GM12878 (cell line): ENCODE data around the gene CTAG1B. TPM values are rescaled to one million over a fixed set of nuclear protein-coding genes. Genes with fewer than 3 reads are reported as not detected.
A peak's percentile ranks its signal among the peaks of the same experiment; 100 is the strongest.
"Not testable (repeated sequence)": the region's sequence is repeated elsewhere in the genome, so short reads cannot be mapped to it uniquely, and the experiment has no call there.

Experiments used
- ATAC-seq: fragments of 200-7000 bp; cut with Tn5 transposase; 3 replicates; pipeline ENCODE4 v1.9.1; 2020; ENCODE audit warnings: mild to moderate bottlenecking, moderate library complexity
- BruUV-seq: library from RNA; stranded (reverse); fragments of 400-500 nt; replicated peaks from 2 replicates; lab custom pipeline; 2021; lab: Mats Ljungman, UMichigan
- CTCF ChIA-PET: fragments of 300-600 bp; sonication (Branson Sonifier 250); formaldehyde crosslinking; extraction: SDS; loops from one replicate; lab custom pipeline; 2021; ENCODE audit warnings: inconsistent platforms; lab: Yijun Ruan, JAX
- POLR2A ChIA-PET: fragments of 350-600 bp; formaldehyde crosslinking; extraction: SDS; loops from one replicate; lab custom pipeline; 2021; ENCODE audit warnings: inconsistent platforms; lab: Charles Lee
- RAD21 ChIA-PET: fragments of 300-600 bp; sonication (Branson Sonifier 250); formaldehyde crosslinking; loops from one replicate; lab custom pipeline; 2023; ENCODE audit warnings: antibody characterized with exemption; ENCODE audit not compliant: unreplicated experiment; lab: Charles Lee
- SMC1A ChIA-PET: fragments of 300-600 bp; sonication (Branson Sonifier 250); formaldehyde crosslinking; loops from one replicate; lab custom pipeline; 2023; ENCODE audit not compliant: unreplicated experiment, uncharacterized antibody; lab: Charles Lee
- DNase-seq: peaks from one replicate; pipeline ENCODE4 v3.0.0-alpha.2; 2011; ENCODE audit warnings: low read depth, low spot score
- FAIRE-seq: peaks from 3 replicates; lab custom pipeline; 2011; peaks lifted over from hg19 to GRCh38; lab: Jason Lieb, UNC
- H2AFZ ChIP-seq: 2 replicates; pipeline ENCODE4 v1.6.0; 2011; ENCODE audit warnings: low read depth, low read length, control low read depth; ENCODE audit not compliant: control insufficient read depth
- H3K27ac ChIP-seq: 2 replicates; pipeline ENCODE4 v1.5.1; 2011; ENCODE audit warnings: control low read depth; ENCODE audit not compliant: control insufficient read depth, insufficient read depth
- H3K27me3 ChIP-seq, 2 experiments: replicated peaks in 1 of 2; 2 replicates each; pipeline versions ENCODE4 v1.6.0 to v1.6.1; 2011; ENCODE audit warnings: low read length in 1 of 2; ENCODE audit not compliant: control insufficient read depth in 2 of 2, insufficient read depth in 2 of 2
- H3K36me3 ChIP-seq, 2 experiments: 2 replicates each; pipeline ENCODE4 v1.5.1; 2011; ENCODE audit warnings: low read length in 1 of 2; ENCODE audit not compliant: control insufficient read depth in 2 of 2, insufficient read depth in 2 of 2
- H3K4me1 ChIP-seq: 2 replicates; pipeline ENCODE4 v1.6.1; 2011; ENCODE audit warnings: mild to moderate bottlenecking, low read length, moderate library complexity, mixed read lengths; ENCODE audit not compliant: control insufficient read depth, insufficient read depth
- H3K4me2 ChIP-seq: 2 replicates; pipeline ENCODE4 v1.6.0; 2011; ENCODE audit warnings: control low read depth; ENCODE audit not compliant: control insufficient read depth, insufficient read depth
- H3K4me3 ChIP-seq: fragments of 200-600 bp; sonication (generic); 2 replicates; pipeline ENCODE4 v1.5.1; 2016
- H3K79me2 ChIP-seq: 2 replicates; pipeline ENCODE4 v1.6.0; 2011; ENCODE audit warnings: low read length; ENCODE audit not compliant: control insufficient read depth, insufficient read depth
- H3K9ac ChIP-seq: 2 replicates; pipeline ENCODE4 v1.8.0; 2011; ENCODE audit warnings: low read length, control low read depth, mixed read lengths; ENCODE audit not compliant: control insufficient read depth, insufficient read depth
- H3K9me3 ChIP-seq: replicated peaks from 3 replicates; pipeline ENCODE4 v1.5.1; 2011; ENCODE audit warnings: mild to moderate bottlenecking, low read length; ENCODE audit not compliant: control insufficient read depth, insufficient read depth
- H4K20me1 ChIP-seq: 2 replicates; pipeline ENCODE4 v1.6.0; 2011; ENCODE audit not compliant: control insufficient read depth, insufficient read depth
- WGBS: methylation state at CpG from one replicate; pipeline ENCODE4 v1.1.6; 2016; ENCODE audit warnings: low lambda C conversion rate; ENCODE audit not compliant: insufficient replicate concordance, insufficient coverage; ENCODE audit errors: missing lambda C conversion rate; 5-methylcytosine and 5-hydroxymethylcytosine counted together
- in situ Hi-C: fragments of 300-500 bp; cut with MboI; formaldehyde crosslinking; loops from 9 replicates; pipeline ENCODE4 v1.14.3; 2018; ENCODE audit warnings: mixed read lengths
- intact Hi-C: fragments of 100-400 bp; cut with micrococcal nuclease; formaldehyde crosslinking; loops from one replicate; pipeline ENCODE4 v1.14.2; 2022; ENCODE audit not compliant: unreplicated experiment
- polyA plus RNA-seq, 11 experiments: library from polyadenylated mRNA; depleted of rRNA in 4 of 11; unstranded in 6 of 11; stranded (reverse) in 5 of 11; fragments of >200 nt; fragmentation: Nextera tagmentation in 4 of 11; fragmentation: Illumina TruSeq in 1 of 11; extraction: Ambion mirVana in 4 of 11; extraction: Trizol in 1 of 11; gene quantifications; 1 replicate in 1 of 11; 2 replicates in 10 of 11; pipeline versions ENCODE4 v1.2.1 to v1.2.3, GENCODE V29; 2011 to 2016; ENCODE audit warnings: inconsistent platforms in 2 of 11, missing spikeins in 2 of 11, low read depth in 1 of 11
- total RNA-seq, 4 experiments: library from RNA; depleted of rRNA in 3 of 4; stranded (reverse); fragments of >200 nt in 3 of 4; fragmentation: Illumina TruSeq in 1 of 4; extraction: Trizol in 1 of 4; gene quantifications; 2 replicates each; pipeline versions ENCODE4 v1.2.1 to v1.2.3, GENCODE V29; 2013 to 2021

CTAG1B gene
- total and polyA plus RNA-seq, 10 of the 15 experiments (the other 5 are each of a cell fraction or from before 2014, with no cell fraction given), result not detected

DNA sequence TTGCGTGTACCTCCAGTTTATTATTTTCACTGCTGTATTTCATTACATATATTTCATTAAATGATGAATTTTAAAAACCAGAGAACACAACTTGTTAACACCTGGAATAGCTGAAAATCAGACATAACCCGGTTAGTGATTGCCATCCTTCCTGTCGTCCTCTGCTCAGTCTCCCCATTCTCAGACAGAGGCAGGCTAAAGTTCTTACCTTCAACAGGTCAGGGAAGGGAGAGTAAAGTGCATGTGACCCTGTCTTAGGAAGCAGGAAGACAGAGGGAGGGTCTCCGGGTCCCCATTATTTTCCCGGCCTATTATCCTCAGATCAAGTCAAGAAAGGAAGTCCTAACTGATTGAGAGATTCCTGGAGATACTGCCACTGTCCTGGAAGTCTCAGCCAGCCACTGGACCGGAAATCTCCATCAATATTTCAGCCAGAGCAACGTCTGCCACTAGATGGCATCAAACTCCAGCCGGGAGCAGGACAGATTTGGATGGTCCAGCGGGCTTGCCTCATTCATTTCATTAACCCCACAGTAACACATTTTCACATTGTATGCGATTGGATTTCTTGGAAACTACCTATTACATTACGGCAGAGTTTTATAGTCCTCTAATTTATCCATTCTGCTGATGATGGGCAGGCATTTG is 1.8 kb upstream of the CTAG1B start:
- H3K27ac ChIP-seq, CTCF ChIA-PET, H3K36me3 ChIP-seq, H3K9ac ChIP-seq, H3K4me1 ChIP-seq, BruUV-seq, in situ Hi-C loops, H3K4me3 ChIP-seq, H3K4me2 ChIP-seq, FAIRE-seq, DNase-seq, H3K27me3 ChIP-seq, POLR2A ChIA-PET, intact Hi-C loops, H2AFZ ChIP-seq, H3K9me3 ChIP-seq, H3K79me2 ChIP-seq, RAD21 ChIA-PET, H4K20me1 ChIP-seq, SMC1A ChIA-PET: not testable (repeated sequence)
- peak; percentile 65; the same call in 2 of the 3 replicates for ATAC-seq
- WGBS, result 0% methylated on average over 1 of the region's 11 CpGs

DNA sequence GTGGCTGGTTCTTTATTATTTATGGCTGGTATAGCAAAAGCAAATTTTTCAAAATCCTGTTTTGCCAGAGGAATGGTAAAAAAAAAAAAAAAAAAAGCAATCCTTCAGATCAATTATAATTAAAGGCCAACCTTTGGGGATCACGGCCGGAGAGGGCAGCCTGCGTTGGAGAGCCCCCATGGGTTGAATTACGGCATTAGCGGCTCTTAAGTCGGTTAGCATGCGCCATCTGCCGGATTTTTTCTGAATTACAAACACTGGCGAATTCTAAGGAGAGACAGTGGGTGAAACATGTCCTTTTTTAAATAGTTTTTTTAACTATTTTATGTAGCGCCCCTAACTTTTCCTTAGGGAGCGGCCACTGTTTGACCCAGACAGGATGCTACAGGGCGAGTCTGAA is 5.5 kb downstream of the CTAG1B start:
- H3K9ac ChIP-seq, DNase-seq, H3K79me2 ChIP-seq, H3K27ac ChIP-seq, POLR2A ChIA-PET, CTCF ChIA-PET, H3K9me3 ChIP-seq, H3K4me3 ChIP-seq, SMC1A ChIA-PET, H3K4me1 ChIP-seq, FAIRE-seq, H4K20me1 ChIP-seq, in situ Hi-C loops, H3K27me3 ChIP-seq, H3K36me3 ChIP-seq, BruUV-seq, H2AFZ ChIP-seq, intact Hi-C loops, H3K4me2 ChIP-seq, ATAC-seq, RAD21 ChIA-PET: not testable (repeated sequence)
- 68% methylated on average over 7 of the region's 12 CpGs for WGBS

DNA sequence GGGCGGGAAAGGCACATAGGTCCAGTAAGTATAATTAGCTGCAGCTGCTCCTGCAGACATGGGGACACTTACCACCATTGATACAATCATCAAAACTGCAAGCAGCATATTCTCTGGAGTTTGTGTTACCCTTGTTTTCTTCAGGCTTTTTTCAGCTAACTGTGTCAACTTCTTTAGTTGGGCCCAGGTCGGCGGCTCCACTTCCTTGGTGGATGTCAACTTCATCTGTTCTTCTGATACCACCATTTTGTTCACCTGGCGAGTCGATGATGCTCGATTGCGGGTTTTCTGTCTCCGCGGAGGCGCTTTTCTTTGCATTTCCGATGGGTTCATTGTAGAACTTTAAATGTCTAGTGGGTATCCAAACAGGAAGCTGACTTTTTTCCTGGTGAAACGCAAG is 7.9 kb downstream of the CTAG1B start:
- intact Hi-C loops, H3K4me1 ChIP-seq, H3K27me3 ChIP-seq, ATAC-seq, H2AFZ ChIP-seq, H4K20me1 ChIP-seq, H3K4me2 ChIP-seq, CTCF ChIA-PET, RAD21 ChIA-PET, H3K4me3 ChIP-seq, DNase-seq, POLR2A ChIA-PET, H3K36me3 ChIP-seq, H3K79me2 ChIP-seq, in situ Hi-C loops, H3K9ac ChIP-seq, FAIRE-seq, SMC1A ChIA-PET, H3K9me3 ChIP-seq, H3K27ac ChIP-seq, BruUV-seq: not testable (repeated sequence)
- 34% methylated on average over 12 of the region's 12 CpGs for WGBS

DNA sequence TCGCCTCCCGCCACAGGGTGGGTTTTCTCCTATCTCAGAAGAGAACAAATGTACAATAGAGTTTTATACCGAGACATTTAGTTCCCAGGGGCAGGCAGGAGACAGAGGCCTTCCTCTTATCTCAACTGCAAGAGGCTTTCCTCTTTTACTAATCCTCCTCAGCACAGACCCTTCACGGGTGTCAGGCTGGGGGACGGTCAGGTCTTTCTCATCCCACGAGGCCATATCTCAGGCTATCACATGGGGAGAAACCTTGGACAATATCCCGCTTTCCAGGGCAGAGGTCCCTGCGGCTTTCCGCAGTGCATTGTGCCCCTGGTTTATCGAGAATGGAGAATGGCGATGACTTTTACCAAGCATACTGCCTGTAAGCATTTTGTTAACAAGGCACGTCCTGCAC is 10.3 kb downstream of the CTAG1B start:
- intact Hi-C loops, result not testable (repeated sequence)

More for the DNA sequence above, 10.3 kb downstream of the CTAG1B start:
- H4K20me1 ChIP-seq, BruUV-seq, H2AFZ ChIP-seq, DNase-seq, H3K79me2 ChIP-seq, H3K4me3 ChIP-seq, H3K4me1 ChIP-seq, CTCF ChIA-PET, FAIRE-seq, H3K36me3 ChIP-seq, RAD21 ChIA-PET, H3K9ac ChIP-seq, H3K4me2 ChIP-seq, ATAC-seq, H3K9me3 ChIP-seq, H3K27me3 ChIP-seq, POLR2A ChIA-PET, H3K27ac ChIP-seq, SMC1A ChIA-PET, in situ Hi-C loops: not testable (repeated sequence)
- WGBS, result 43% methylated on average over 12 of the region's 12 CpGs
